Skeletal muscle satellite cell (primary cell): Measurements from ENCODE around the gene PGAM1.
A peak's percentile ranks its signal among the peaks of the same experiment; 100 is the strongest.
"Not testable (repeated sequence)": the region's sequence is repeated elsewhere in the genome, so short reads cannot be mapped to it uniquely, and the experiment has no call there.

Source experiments
- H3K27me3 ChIP-seq: 2 replicates; pipeline ENCODE4 v1.7.0; 2013; ENCODE audit warnings: low read length; ENCODE audit not compliant: control insufficient read depth, insufficient read depth
- H3K36me3 ChIP-seq: 2 replicates; pipeline ENCODE4 v1.7.0; 2013; ENCODE audit warnings: mild to moderate bottlenecking, control low read depth, low read length; ENCODE audit not compliant: insufficient read depth
- H3K4me1 ChIP-seq: 2 replicates; pipeline ENCODE4 v1.7.0; 2013; ENCODE audit warnings: low read length; ENCODE audit not compliant: control insufficient read depth, insufficient read depth
- H3K4me2 ChIP-seq: 2 replicates; pipeline ENCODE4 v1.7.0; 2013; ENCODE audit warnings: mild to moderate bottlenecking, low read length
- H3K4me3 ChIP-seq: 2 replicates; pipeline ENCODE4 v1.7.0; 2013; ENCODE audit warnings: low read length
- H3K9ac ChIP-seq: 2 replicates; pipeline ENCODE4 v1.7.0; 2013; ENCODE audit warnings: mild to moderate bottlenecking, low read depth, low read length, moderate library complexity
- H3K9me3 ChIP-seq: replicated peaks from 2 replicates; pipeline ENCODE4 v1.7.0; 2013; ENCODE audit warnings: mild to moderate bottlenecking, control low read depth, low read length

PGAM1 gene

DNA sequence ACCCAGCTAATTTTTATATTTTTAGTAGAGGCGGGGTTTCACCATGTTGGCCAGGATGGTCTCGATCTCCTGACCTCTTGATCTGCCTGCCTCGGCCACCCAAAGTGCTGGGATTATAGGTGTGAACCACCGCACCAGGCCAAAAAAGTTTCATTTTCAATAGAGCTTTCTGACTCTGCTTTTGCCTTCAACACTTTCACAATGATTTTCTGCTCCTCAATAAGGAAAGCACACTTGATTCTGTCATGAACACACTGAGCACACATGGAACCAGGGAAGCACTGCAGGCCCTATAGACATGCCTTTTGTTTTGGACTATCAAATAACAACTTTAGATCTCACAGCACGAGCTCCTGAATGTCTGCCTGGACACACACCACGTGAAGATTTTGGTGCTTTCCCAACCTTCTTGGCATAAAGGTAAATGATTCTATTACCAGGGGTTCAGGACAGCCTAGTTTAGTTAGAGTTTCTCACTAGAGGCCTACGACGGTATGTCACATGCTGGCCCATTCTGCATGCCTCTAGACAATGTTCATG is 32.9 kb upstream of the PGAM1 start:
- Histone ChIP-seq H3K27me3 (no peaks in the 10 kb centered on the region), H3K36me3 (peaks cover 49% of the 10 kb centered on the region), H3K9me3 (no peaks in the 10 kb centered on the region), H3K4me2 (no peak overlapping the region), H3K9ac (no peak overlapping the region), H3K4me1 (no peaks in the 10 kb centered on the region), H3K4me3 (no peak overlapping the region)

DNA sequence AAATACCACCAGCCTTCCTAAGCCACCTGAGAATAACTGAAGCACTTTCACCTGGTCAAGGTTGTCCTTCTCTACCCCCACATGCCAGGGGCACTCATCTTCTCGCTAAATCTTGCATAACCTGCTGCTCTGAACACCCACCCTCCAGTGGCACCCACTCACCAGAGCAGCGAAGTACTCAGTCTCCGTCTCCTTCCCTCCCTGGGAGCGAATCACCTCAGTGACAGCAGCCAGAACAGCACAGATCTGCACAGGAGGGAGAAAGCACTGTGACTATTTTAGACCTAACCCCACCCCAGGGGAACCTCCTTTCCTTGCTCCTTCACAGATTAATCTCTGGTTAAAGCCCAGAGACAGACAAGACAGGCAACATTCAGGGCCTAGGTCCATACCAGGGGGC is 29.9 kb upstream of the PGAM1 start:
- Histone ChIP-seq H3K36me3 (peaks cover 27% of the 10 kb centered on the region), H3K27me3 (no peaks in the 10 kb centered on the region), H3K4me1 (peaks cover 3% of the 10 kb centered on the region), H3K9ac (no peak overlapping the region), H3K9me3 (no peaks in the 10 kb centered on the region), H3K4me3 (no peak overlapping the region), H3K4me2 (no peak overlapping the region)

DNA sequence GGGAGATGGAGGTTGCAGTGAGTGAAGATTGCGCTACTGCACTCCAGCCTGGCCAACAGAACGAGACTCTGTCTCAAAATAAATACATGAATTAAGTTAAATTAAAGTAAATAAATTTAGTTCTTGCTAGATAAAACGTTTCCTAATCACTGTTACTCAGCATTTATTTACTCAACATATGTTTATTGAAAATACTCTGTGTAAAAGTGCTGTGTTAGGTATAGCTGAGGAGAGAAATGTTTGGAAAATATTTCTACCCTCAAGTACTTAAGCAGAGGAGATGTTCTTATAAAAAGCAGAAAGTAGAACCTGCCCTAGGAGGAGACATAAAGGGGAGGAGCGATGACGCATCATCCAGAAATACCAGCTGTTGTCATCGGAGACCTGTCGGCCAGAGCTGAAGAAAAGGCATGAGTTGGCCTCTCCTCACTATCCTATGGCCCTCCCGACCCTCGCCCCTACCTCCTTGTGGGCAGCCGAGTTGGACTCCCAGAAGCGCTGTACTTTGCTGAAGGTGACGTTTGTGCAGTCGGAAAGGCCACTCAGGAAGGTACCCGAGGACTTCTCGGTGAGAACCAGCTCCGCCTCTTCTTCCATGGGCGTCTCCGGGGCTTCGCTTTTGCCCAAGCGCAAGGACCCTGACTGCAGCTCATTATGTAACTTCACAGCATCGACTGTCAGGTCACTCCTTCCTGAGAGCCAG is 26.0 kb upstream of the PGAM1 start:
- Histone ChIP-seq H3K9me3 (no peaks in the 10 kb centered on the region), H3K4me3 (peak overlapping the region; percentile 94), H3K27me3 (no peaks in the 10 kb centered on the region), H3K9ac (peak overlapping the region; percentile 93), H3K4me1 (peaks cover 3% of the 10 kb centered on the region), H3K4me2 (peak overlapping the region; percentile 95), H3K36me3 (peaks cover 16% of the 10 kb centered on the region)

DNA sequence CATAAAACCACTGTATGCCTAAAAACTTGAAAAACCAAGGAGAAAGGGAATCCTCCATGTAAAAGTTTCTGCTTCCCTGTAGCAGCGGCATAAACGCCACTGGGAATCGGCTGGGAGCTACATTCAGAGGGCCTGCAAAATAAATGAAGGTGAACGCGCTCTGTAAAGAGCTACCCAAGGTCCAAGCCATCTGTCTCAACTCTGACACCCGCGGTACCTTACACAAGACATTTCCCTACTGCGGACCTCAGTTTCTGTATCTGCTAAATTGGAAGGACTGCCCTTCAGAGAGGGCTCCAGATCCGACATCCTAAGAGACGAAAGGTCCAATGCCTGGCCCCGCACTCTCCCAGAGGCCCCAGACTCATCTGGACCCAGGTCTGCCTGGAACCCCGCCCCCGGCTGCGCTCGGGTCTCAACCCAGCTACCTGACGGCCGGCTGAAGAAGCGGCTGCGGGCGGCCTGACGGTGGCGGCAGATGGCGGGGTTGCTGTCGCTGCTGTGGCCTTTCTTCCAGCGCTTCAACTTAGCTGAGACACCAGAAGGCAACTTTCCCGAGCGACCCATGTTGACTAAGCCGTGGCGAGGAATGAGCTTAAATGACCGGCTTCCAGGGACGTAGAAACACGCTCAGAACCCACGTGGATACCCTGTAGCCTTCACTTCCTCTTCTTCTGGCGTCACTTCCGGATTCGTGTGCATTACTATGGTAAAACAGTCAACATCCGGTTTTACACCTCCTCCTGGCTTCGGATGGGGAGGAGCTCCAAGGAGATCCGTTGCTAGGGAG is 25.1 kb upstream of the PGAM1 start, which contains the start of gene RRP12:
RRP12 (minus strand) TSS at position 676 of the 790 bp plus-strand sequence; CDS start at position 567, 109 bp downstream.
- Histone ChIP-seq H3K4me3 (peak within 1 kb of the TSS; percentile 94), H3K4me2 (peak within 1 kb of the TSS; percentile 95), H3K9me3 (no peaks in the 10 kb centered on the region), H3K36me3 (peaks cover 14% of the 10 kb centered on the region), H3K27me3 (no peaks in the 10 kb centered on the region), H3K9ac (peak within 1 kb of the TSS; percentile 93), H3K4me1 (peaks cover 3% of the 10 kb centered on the region)

DNA sequence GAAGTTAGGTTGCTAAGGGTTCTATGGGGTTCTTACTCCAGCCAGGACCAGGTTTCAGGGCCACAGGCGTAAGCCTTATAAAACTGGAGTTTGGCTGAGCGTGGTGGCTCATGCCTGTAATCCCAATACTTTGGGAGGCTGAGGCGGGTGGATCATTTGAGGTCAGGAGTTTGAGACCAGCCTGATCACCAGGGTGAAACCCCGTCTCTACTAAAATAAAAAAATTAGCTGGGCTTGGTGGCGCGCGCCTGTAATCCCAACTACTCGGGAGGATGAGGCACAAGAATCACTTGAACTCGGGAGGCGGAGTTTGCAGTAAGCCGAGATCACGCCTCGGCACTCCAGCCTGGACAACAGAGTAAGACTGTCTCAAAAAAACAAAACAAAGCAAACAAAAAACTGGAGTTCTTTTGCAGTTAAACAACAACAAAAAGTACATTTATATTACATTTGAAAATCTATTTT is 24.5 kb upstream of the PGAM1 start:
- peaks cover 8% of the 10 kb centered on the region for H3K36me3 ChIP-seq
- H3K4me3 ChIP-seq = peak overlapping the region; percentile 94
- H3K27me3 ChIP-seq = no peaks in the 10 kb centered on the region
- H3K9ac ChIP-seq = peak overlapping the region; percentile 51
- H3K4me1 ChIP-seq = peaks cover 3% of the 10 kb centered on the region
- no peaks in the 10 kb centered on the region for H3K9me3 ChIP-seq
- H3K4me2 ChIP-seq = peak overlapping the region; percentile 95

DNA sequence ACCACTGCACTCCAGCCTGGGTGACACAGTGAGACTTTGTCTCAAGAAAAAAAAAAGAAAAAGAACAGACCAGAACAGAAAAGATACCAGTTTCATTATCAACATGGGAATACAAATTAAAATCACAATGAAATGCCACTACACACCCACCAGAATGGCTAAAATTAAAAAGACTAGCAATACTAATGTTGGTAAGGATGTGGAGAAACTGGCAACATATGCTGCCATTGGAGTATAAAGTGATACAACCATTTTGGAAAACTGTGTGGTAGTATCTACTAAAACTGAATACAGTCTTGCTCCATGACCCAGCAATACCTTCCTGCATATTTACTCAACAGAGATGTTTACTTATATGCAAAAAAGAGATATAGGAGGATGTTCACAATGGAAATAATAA is 21.9 kb upstream of the PGAM1 start:
- H3K9me3 ChIP-seq = no peaks in the 10 kb centered on the region
- peaks cover 3% of the 10 kb centered on the region for H3K4me1 ChIP-seq
- H3K9ac ChIP-seq = no peak overlapping the region
- no peaks in the 10 kb centered on the region for H3K36me3 ChIP-seq
- H3K27me3 ChIP-seq = no peaks in the 10 kb centered on the region
- no peak overlapping the region for H3K4me2 ChIP-seq
- no peak overlapping the region for H3K4me3 ChIP-seq

DNA sequence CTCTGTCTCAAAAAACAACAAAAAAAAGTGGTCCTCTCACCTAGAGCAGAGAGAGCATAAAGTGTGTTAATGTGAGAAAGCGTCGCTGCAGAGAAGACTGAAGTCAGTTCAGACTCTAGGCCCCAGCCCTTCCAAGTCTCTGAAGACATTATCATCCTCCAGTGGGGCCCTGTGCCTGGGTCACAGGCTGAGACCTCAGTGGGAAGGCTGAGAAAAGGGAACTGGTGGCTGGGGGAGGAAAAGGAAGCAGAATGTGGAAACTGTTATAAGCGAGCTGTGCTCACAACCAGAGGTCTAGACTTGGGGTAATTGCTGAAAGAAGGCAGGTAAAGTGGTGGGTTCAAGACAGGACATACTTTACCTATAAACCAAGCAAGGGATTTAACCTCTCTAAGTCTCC is 19.9 kb upstream of the PGAM1 start:
- Histone ChIP-seq H3K4me1 (no peaks in the 10 kb centered on the region), H3K4me2 (no peak overlapping the region), H3K4me3 (no peak overlapping the region), H3K9me3 (no peaks in the 10 kb centered on the region), H3K27me3 (no peaks in the 10 kb centered on the region), H3K36me3 (no peaks in the 10 kb centered on the region), H3K9ac (no peak overlapping the region)

DNA sequence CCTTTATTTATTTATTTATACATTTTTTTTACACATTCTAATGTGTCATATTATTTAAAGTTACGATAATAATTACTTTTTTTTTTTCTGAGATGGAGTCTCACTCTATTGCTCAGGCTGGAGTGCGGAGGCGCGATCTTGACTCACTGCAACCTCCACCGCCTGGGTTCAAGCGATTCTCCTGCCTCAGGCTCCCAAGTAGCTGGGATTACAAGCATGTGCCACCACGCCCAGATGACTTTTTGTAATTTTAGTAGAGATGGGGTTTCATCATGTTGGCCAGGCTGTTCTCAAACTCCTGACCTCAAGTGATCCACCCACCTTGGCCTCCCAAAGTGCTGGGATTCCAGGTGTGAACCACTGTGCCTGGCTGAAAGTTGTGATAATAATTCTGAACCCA is 19.5 kb upstream of the PGAM1 start:
- not testable (repeated sequence) for H3K27me3 ChIP-seq, H3K9ac ChIP-seq, H3K36me3 ChIP-seq, H3K4me3 ChIP-seq, H3K4me2 ChIP-seq, H3K9me3 ChIP-seq, H3K4me1 ChIP-seq

DNA sequence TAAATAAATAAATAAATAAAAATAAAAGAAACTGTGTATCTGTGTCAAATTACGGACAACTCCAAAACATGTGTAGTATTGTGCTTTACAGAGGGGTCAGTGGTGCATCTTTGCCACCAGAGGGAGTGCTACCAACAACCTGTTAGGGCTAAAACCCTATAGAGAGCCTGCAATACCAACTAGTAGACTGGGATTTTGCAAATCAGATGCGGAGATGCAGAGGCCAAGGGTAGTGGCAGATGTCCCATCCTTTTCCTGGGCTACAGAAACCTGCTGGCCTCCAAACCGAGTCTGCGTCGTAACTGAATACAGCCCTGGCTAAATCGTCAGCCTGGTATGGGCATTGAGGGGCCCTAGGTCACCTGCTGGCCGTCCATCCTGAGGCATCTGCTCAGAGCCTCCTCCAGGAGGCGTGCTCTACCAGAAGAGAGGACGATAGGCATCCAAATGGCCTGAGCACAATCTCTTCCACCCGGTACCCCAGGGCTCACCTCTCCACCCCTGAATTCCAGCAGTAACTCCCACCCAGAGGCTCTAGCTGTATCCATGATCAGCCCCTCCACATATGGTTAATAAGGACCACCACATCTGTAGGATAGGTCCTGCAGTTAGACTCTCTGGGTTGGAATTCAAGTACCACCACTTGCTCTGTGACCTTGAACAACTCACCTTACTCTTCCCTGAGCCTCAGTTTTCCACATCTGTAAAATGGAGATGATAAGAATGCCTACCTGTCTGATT is 18.6 kb upstream of the PGAM1 start:
- Histone ChIP-seq H3K4me1 (no peaks in the 10 kb centered on the region), H3K4me3 (peak overlapping the region; percentile 38), H3K9me3 (no peaks in the 10 kb centered on the region), H3K27me3 (no peaks in the 10 kb centered on the region), H3K9ac (no peak overlapping the region), H3K36me3 (no peaks in the 10 kb centered on the region), H3K4me2 (peak overlapping the region; percentile 81)

DNA sequence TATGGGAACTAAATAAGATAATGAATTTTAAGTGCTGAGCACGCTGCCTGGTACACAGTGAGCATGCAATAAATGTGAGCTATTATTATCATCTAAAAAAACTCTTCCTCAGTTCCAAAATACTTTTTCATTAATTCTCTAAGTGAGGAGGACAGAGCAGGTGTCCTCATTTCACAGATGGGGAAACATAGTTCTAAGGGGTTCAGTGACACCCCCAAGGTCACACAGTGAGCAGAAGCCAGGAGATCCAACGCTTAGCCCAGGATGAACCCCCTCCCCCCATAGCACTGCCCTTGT is 18.1 kb upstream of the PGAM1 start:
- no peak overlapping the region for H3K4me3 ChIP-seq
- no peak overlapping the region for H3K4me2 ChIP-seq
- H3K9ac ChIP-seq = no peak overlapping the region
- H3K36me3 ChIP-seq = no peaks in the 10 kb centered on the region
- no peaks in the 10 kb centered on the region for H3K4me1 ChIP-seq
- no peaks in the 10 kb centered on the region for H3K27me3 ChIP-seq
- H3K9me3 ChIP-seq = no peaks in the 10 kb centered on the region

DNA sequence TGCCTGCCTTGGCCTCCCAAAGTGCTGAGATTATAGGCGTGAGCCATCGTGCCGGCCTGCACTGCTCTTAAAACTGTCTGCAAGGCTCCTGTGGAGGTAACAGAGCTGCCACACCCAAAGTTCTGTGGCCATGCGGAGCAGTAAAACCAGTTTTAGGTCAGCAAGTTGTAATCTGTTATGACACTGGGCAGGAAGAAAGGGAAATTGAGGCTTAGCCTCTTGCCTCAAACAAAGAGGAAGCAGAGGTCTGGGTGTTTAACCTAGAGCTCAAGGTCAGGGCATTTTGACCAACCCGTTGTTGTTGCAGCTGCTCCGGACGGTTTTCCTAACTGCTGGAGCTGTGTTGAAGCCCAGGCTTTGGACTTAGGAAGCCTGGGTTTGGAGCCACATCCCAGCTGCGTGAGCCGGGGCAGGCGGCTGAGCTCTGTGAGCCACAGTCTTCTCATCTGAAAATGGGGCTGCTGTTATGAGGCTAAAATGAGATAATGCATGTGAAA is 17.4 kb upstream of the PGAM1 start:
- H3K4me3 ChIP-seq = no peak overlapping the region
- H3K27me3 ChIP-seq = no peaks in the 10 kb centered on the region
- no peak overlapping the region for H3K4me2 ChIP-seq
- no peak overlapping the region for H3K9ac ChIP-seq
- no peaks in the 10 kb centered on the region for H3K9me3 ChIP-seq
- no peaks in the 10 kb centered on the region for H3K36me3 ChIP-seq
- no peaks in the 10 kb centered on the region for H3K4me1 ChIP-seq
